Neutrophil (primary cell): ENCODE results near the gene PRDM13.
"Not testable (repeated sequence)": the region's sequence is repeated elsewhere in the genome, so short reads cannot be mapped to it uniquely, and the experiment has no call there.

Experiments used
- H3K27ac ChIP-seq: fragments of 200-600 bp; sonication (generic); 2 replicates; pipeline ENCODE4 v1.5.1; 2016; ENCODE audit warnings: mild to moderate bottlenecking, moderate library complexity
- H3K27me3 ChIP-seq: fragments of 200-600 bp; sonication (generic); 2 replicates; pipeline ENCODE4 v1.6.0; 2016; ENCODE audit warnings: mild to moderate bottlenecking
- H3K36me3 ChIP-seq: fragments of 200-600 bp; sonication (generic); 2 replicates; pipeline ENCODE4 v1.5.1; 2017
- H3K4me1 ChIP-seq, 2 experiments: fragments of 200-600 bp in 1 of 2; sonication (generic) in 1 of 2; 1 replicate in 1 of 2; 2 replicates in 1 of 2; pipeline versions ENCODE4 v1.5.1 to v1.6.1; 2013 to 2016; ENCODE audit warnings: low read depth in 1 of 2, low read length in 1 of 2, mild to moderate bottlenecking in 1 of 2, moderate library complexity in 1 of 2; ENCODE audit not compliant: control insufficient read depth in 1 of 2, insufficient read depth in 1 of 2
- H3K4me3 ChIP-seq, 2 experiments: fragments of 200-600 bp in 1 of 2; sonication (generic) in 1 of 2; 1 replicate in 1 of 2; 2 replicates in 1 of 2; pipeline ENCODE4 v1.5.1; 2013 to 2016; ENCODE audit warnings: low read depth in 1 of 2, low read length in 1 of 2, mild to moderate bottlenecking in 1 of 2, moderate library complexity in 1 of 2
- H3K9me3 ChIP-seq: fragments of 200-600 bp; sonication (generic); 2 replicates; pipeline ENCODE4 v1.5.1; 2016
- TF ChIP-seq, protein P1 (sequence below): fragments of 200-600 bp; sonication (generic); IDR thresholded peaks from 2 replicates; pipeline ENCODE4 v1.5.1; 2016; ENCODE audit warnings: antibody characterized with exemption

The PRDM13 gene

DNA sequence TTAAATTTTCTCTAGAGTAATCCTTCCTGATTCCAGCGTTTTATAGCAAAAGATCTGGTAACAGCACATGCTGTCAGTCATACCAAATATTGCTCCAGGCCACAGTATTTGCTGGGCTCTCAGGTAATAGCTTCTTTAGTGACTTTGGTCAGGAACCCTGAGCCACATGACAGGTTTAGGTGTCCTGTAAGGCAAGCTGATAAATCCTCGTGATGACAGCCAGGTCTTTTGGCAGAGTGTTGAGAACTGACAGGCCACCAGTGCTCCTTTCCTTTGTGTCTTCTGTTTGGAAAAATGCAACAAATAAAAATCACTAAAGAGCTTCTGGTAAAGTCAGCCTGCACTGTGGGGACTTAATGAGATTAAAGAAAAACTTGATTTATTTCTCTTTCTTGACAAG, 34.6 kb downstream of the PRDM13 start:
- no peak overlapping the region for H3K27ac ChIP-seq
- peaks cover 4% of the 10 kb centered on the region for H3K9me3 ChIP-seq
- peaks cover 41% of the 10 kb centered on the region for H3K27me3 ChIP-seq
- H3K4me3 ChIP-seq, result no peak overlapping the region
- no peaks in the 10 kb centered on the region for H3K4me1 ChIP-seq
- TF ChIP-seq, protein P1, sequence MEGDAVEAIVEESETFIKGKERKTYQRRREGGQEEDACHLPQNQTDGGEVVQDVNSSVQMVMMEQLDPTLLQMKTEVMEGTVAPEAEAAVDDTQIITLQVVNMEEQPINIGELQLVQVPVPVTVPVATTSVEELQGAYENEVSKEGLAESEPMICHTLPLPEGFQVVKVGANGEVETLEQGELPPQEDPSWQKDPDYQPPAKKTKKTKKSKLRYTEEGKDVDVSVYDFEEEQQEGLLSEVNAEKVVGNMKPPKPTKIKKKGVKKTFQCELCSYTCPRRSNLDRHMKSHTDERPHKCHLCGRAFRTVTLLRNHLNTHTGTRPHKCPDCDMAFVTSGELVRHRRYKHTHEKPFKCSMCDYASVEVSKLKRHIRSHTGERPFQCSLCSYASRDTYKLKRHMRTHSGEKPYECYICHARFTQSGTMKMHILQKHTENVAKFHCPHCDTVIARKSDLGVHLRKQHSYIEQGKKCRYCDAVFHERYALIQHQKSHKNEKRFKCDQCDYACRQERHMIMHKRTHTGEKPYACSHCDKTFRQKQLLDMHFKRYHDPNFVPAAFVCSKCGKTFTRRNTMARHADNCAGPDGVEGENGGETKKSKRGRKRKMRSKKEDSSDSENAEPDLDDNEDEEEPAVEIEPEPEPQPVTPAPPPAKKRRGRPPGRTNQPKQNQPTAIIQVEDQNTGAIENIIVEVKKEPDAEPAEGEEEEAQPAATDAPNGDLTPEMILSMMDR, result no peak
- H3K36me3 ChIP-seq, result no peaks in the 10 kb centered on the region

DNA sequence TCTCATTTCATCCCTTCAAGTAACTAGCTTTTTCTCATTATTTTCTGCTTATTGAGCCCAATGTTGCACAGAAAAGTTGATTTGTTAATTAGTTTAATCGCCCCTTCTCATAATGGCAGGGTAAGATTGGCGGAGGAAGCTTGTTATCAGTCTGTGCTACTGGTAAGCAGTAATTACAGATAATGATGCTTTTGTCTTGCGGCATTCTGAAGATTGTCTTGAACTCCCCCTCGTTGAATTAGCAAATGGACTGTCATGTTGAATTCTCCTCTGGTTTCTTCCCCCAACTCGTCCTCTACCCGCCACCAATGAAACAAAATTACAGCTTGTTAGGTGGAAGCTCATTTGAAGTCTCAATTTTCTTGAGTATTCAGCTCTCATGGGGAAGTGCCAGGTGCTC, 39.4 kb downstream of the PRDM13 start:
- no peak overlapping the region for H3K27ac ChIP-seq
- no peaks in the 10 kb centered on the region for H3K4me1 ChIP-seq
- no peaks in the 10 kb centered on the region for H3K9me3 ChIP-seq
- H3K4me3 ChIP-seq, result no peak overlapping the region
- no peaks in the 10 kb centered on the region for H3K36me3 ChIP-seq
- TF ChIP-seq, protein P1, result no peak
- H3K27me3 ChIP-seq, result peaks cover 37% of the 10 kb centered on the region

DNA sequence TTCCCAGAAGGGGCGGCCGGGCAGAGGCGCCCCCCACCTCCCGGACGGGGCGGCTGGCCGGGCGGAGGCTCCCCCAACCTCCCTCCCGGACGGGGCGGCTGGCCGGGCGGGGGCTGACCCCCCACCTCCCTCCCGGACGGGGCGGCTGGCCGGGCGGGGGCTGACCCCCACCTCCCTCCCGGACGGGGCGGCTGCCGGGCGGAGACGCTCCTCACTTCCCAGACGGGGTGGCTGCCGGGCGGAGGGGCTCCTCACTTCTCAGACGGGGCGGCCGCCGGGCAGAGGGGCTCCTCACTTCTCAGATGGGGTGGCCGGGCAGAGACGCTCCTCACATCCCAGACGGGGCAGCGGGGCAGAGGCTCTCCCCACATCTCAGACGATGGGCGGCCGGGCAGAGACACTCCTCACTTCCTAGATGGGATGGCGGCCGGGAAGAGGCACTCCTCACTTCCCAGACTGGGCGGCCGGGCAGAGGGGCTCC, 43.5 kb downstream of the PRDM13 start:
- not testable (repeated sequence) for H3K4me1 ChIP-seq, H3K4me3 ChIP-seq, H3K27ac ChIP-seq, H3K36me3 ChIP-seq, H3K9me3 ChIP-seq
- peaks cover 13% of the 10 kb centered on the region for H3K27me3 ChIP-seq

DNA sequence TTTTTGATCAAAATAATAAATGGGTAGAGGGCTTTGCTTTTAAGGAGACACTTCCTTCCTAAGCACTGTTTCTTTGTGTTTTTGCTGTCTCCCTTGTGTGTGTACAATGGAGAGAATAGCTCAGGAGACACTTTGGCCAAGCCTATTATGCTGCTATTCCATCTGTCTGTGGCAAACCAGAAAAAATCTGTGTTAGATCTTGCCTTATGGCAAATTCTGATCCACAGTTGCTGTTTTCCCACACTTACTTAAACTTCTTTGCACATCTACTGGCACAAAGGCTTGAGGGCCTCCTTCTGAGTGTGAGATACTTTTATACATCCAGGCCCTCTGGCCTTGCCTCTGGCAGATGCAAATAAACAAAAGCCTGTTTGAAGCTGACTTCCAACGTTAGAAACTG, 53.6 kb downstream of the PRDM13 start:
- Histone ChIP-seq H3K4me3 (no peak overlapping the region), H3K27ac (no peak overlapping the region), H3K4me1 (no peaks in the 10 kb centered on the region), H3K9me3 (no peaks in the 10 kb centered on the region), H3K27me3 (peaks cover 10% of the 10 kb centered on the region), H3K36me3 (no peaks in the 10 kb centered on the region)
- TF ChIP-seq, protein P1, result no peak

DNA sequence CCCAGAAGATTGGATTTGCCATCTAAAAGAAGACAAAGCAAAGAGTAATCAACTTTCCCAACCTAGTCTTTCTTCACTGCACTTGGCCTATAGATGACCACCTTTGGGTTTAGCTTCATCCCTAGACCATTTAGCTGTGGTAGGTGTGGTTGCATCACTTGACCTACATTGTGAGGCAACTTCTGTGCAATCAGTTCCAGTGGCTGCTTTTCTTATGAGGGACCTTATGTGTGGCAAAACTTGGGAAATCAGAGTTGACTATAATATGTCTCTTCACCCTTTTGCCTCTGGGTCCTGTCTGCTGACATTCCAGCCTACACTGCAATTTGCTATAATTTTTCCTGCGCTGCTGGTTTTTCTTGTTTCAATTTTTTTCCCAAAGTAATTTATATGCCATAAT, 55.2 kb downstream of the PRDM13 start:
- TF ChIP-seq, protein P1, result no peak
- H3K4me3 ChIP-seq, result no peak overlapping the region
- no peaks in the 10 kb centered on the region for H3K4me1 ChIP-seq

DNA sequence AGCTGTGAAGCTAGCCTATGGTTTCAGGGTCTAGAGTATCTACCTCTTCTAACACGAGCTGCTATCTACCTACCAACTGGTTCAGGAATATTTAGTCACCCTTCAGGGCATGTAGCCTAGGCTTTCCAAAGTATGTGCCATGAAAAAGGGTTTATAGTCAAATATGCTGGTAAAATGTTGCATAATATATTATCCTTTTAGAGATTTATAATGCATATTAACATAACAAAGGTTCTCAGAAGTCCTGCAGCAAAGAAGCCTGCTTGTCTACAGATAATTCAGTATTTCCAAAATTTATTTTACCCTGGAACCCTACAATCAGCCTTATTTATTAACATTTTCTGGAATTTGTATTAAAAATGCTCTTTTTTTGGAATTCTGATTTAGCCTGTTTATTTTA, 56.0 kb downstream of the PRDM13 start:
- H3K27me3 ChIP-seq, result peaks cover 10% of the 10 kb centered on the region
- no peaks in the 10 kb centered on the region for H3K9me3 ChIP-seq
- H3K27ac ChIP-seq, result no peak overlapping the region
- H3K36me3 ChIP-seq, result no peaks in the 10 kb centered on the region
- H3K4me1 ChIP-seq, result no peaks in the 10 kb centered on the region
- H3K4me3 ChIP-seq, result no peak overlapping the region
- TF ChIP-seq, protein P1, result no peak

More for the DNA sequence above, 55.2 kb downstream of the PRDM13 start:
- Histone ChIP-seq H3K27me3 (peaks cover 10% of the 10 kb centered on the region), H3K36me3 (no peaks in the 10 kb centered on the region), H3K9me3 (no peaks in the 10 kb centered on the region), H3K27ac (no peak overlapping the region)
